Smooth muscle cell (in vitro differentiated cells): ENCODE data around the gene HSF4. TPM values are rescaled to one million over a fixed set of nuclear protein-coding genes. Genes with fewer than 3 reads are reported as not detected.

Experiments
- DNase-seq: peaks from one replicate; lab custom pipeline; 2025; ENCODE audit not compliant: unreplicated experiment; lab: John Stamatoyannopoulos, UW
- H2AFZ ChIP-seq: fragments of 200-600 bp; sonication (generic); 2 replicates; pipeline ENCODE4 v1.6.0; 2016; ENCODE audit warnings: antibody characterized with exemption, low read depth, mild to moderate bottlenecking
- H3F3A ChIP-seq: fragments of 200-600 bp; sonication (generic); 2 replicates; pipeline ENCODE4 v1.6.0; 2017; ENCODE audit warnings: antibody characterized with exemption, low read depth
- H3K27ac ChIP-seq: fragments of 200-600 bp; sonication (generic); 2 replicates; pipeline ENCODE4 v1.5.1; 2016; ENCODE audit warnings: low read depth, mild to moderate bottlenecking
- H3K27me3 ChIP-seq: fragments of 200-600 bp; sonication (generic); 2 replicates; pipeline ENCODE4 v1.6.1; 2016; ENCODE audit warnings: low read depth, mild to moderate bottlenecking
- H3K36me3 ChIP-seq: fragments of 200-600 bp; sonication (generic); 2 replicates; pipeline ENCODE4 v1.5.1; 2016; ENCODE audit warnings: low read depth
- H3K4me1 ChIP-seq: fragments of 200-600 bp; sonication (generic); 2 replicates; pipeline ENCODE4 v1.5.1; 2016; ENCODE audit warnings: low read depth
- H3K4me2 ChIP-seq: fragments of 200-600 bp; sonication (generic); 2 replicates; pipeline ENCODE4 v1.6.0; 2016; ENCODE audit warnings: mild to moderate bottlenecking
- H3K4me3 ChIP-seq: fragments of 200-600 bp; sonication (generic); 2 replicates; pipeline ENCODE4 v1.5.1; 2016; ENCODE audit warnings: mild to moderate bottlenecking
- H3K79me2 ChIP-seq: fragments of 200-600 bp; sonication (generic); 2 replicates; pipeline ENCODE4 v1.6.0; 2016; ENCODE audit warnings: low read depth, mild to moderate bottlenecking
- H3K9ac ChIP-seq: fragments of 200-600 bp; sonication (generic); 2 replicates; pipeline ENCODE4 v1.6.0; 2016; ENCODE audit warnings: low read depth
- H3K9me3 ChIP-seq: fragments of 200-600 bp; sonication (generic); replicated peaks from 2 replicates; pipeline ENCODE4 v1.5.1; 2016; ENCODE audit warnings: low read depth
- H4K20me1 ChIP-seq: fragments of 200-600 bp; sonication (generic); 2 replicates; pipeline ENCODE4 v1.6.0; 2016; ENCODE audit warnings: low read depth
- CTCF ChIP-seq: fragments of 200-600 bp; sonication (generic); IDR thresholded peaks from 2 replicates; pipeline ENCODE4 v1.5.1; 2017; ENCODE audit warnings: borderline replicate concordance, mild to moderate bottlenecking, antibody characterized with exemption; ENCODE audit not compliant: insufficient read depth, poor library complexity, severe bottlenecking
- WGBS: methylation state at CpG from one replicate; pipeline ENCODE4 v1.1.7; 2016; ENCODE audit warnings: low lambda C conversion rate; 5-methylcytosine and 5-hydroxymethylcytosine counted together
- polyA plus RNA-seq: library from polyadenylated mRNA; unstranded; fragments of >200 nt; fragmentation: Nextera tagmentation; extraction: Ambion mirVana; gene quantifications from 2 replicates; pipeline ENCODE4 v1.2.1, GENCODE V29; 2016
- total RNA-seq: library from RNA; depleted of rRNA; stranded (reverse); fragments of >200 nt; gene quantifications from 2 replicates; pipeline ENCODE4 v1.2.3, GENCODE V29; 2014

The HSF4 gene
- total and polyA plus RNA-seq, 2 experiments from 2014 or later: 2.9 to 6.1 TPM

GRCh38 chr16:67206838-67207248, 42.3 kb downstream of the HSF4 start:
- Histone ChIP-seq H3K27ac (no peak overlapping the region), H3K4me2 (no peak overlapping the region)
- DNase-seq: no peak

GRCh38 chr16:67207249-67208091, 42.9 kb downstream of the HSF4 start:
- no peaks in the 10 kb centered on the region for H3K4me1 ChIP-seq
- TF ChIP-seq CTCF: no peak
- H3K36me3 ChIP-seq: no peaks in the 10 kb centered on the region
- H3K27me3 ChIP-seq: no peaks in the 10 kb centered on the region
- H3K4me3 ChIP-seq: no peak overlapping the region
- H3K27ac ChIP-seq: no peak overlapping the region
- no peak overlapping the region for H3K4me2 ChIP-seq
- no peaks in the 10 kb centered on the region for H4K20me1 ChIP-seq
- no peak for DNase-seq
- H3K79me2 ChIP-seq: no peaks in the 10 kb centered on the region
- no peak overlapping the region for H2AFZ ChIP-seq
- no peaks in the 10 kb centered on the region for H3F3A ChIP-seq
- H3K9ac ChIP-seq: no peak overlapping the region
- no peaks in the 10 kb centered on the region for H3K9me3 ChIP-seq
- WGBS: 79% methylated on average over 21 of the region's 21 CpGs

More at GRCh38 chr16:67206838-67207248, 42.3 kb downstream of the HSF4 start:
- no peaks in the 10 kb centered on the region for H3K27me3 ChIP-seq
- H3K9ac ChIP-seq: no peak overlapping the region
- H3K36me3 ChIP-seq: no peaks in the 10 kb centered on the region
- TF ChIP-seq CTCF: no peak
- no peaks in the 10 kb centered on the region for H4K20me1 ChIP-seq
- H3K4me3 ChIP-seq: no peak overlapping the region
- H3K79me2 ChIP-seq: no peaks in the 10 kb centered on the region
- no peak overlapping the region for H2AFZ ChIP-seq
- WGBS: 84% methylated on average over 3 of the region's 3 CpGs
- H3K9me3 ChIP-seq: no peaks in the 10 kb centered on the region
- H3F3A ChIP-seq: no peaks in the 10 kb centered on the region
- no peaks in the 10 kb centered on the region for H3K4me1 ChIP-seq

GRCh38 chr16:67208154-67208896, 43.8 kb downstream of the HSF4 start:
- Histone ChIP-seq H3K4me2 (no peak overlapping the region), H2AFZ (no peak overlapping the region), H3K79me2 (no peaks in the 10 kb centered on the region), H3K36me3 (no peaks in the 10 kb centered on the region), H3K27ac (no peak overlapping the region), H3F3A (no peaks in the 10 kb centered on the region), H4K20me1 (no peaks in the 10 kb centered on the region), H3K9me3 (no peaks in the 10 kb centered on the region), H3K4me3 (no peak overlapping the region), H3K9ac (no peak overlapping the region), H3K27me3 (no peaks in the 10 kb centered on the region), H3K4me1 (no peaks in the 10 kb centered on the region)
- DNase-seq: no peak
- 94% methylated on average over 11 of the region's 11 CpGs for WGBS
- no peak for TF ChIP-seq CTCF
